ENCODE measurements around the gene SHKBP1. TPM values are rescaled to one million over a fixed set of nuclear protein-coding genes. Genes with fewer than 3 reads are reported as not detected.
"Not testable (repeated sequence)": the region's sequence is repeated elsewhere in the genome, so short reads cannot be mapped to it uniquely, and the experiment has no call there.

Gene SHKBP1
- total and polyA plus RNA-seq, 7 donors = 12.4 to 21.7 (median 17.2) TPM

- DNase-seq (no peak), ATAC-seq (no peak)
- Histone ChIP-seq H3K27me3 (ENCODE audit: insufficient read depth in 3 of 3, low read length in 2 of 3) (peaks cover 0 to 19% (median 4%) of the 10 kb centered on the region in 3 donors), H3K4me1 (no peaks in the 10 kb centered on the region), H3K9me3 (no peaks in the 10 kb centered on the region), H3K36me3 (ENCODE audit: insufficient read depth in 1 of 2, low read depth in 1 of 2) (no peaks in the 10 kb centered on the region), H3K4me3 (no peak overlapping the region), H3K27ac (no peak overlapping the region)
- TF ChIP-seq CTCF (IDR thresholded peaks at IDR 0.05) = no peak
- 66 to 68% (median 67%) methylated on average over 19 to 20 of the region's 20 CpGs for WGBS, 3 donors
- intact Hi-C loops (cut with DNase I) = no loop called here
Observed at GRCh38 chr19:40560092-40560507, 16.6 kb upstream of the SHKBP1 start.

DNA sequence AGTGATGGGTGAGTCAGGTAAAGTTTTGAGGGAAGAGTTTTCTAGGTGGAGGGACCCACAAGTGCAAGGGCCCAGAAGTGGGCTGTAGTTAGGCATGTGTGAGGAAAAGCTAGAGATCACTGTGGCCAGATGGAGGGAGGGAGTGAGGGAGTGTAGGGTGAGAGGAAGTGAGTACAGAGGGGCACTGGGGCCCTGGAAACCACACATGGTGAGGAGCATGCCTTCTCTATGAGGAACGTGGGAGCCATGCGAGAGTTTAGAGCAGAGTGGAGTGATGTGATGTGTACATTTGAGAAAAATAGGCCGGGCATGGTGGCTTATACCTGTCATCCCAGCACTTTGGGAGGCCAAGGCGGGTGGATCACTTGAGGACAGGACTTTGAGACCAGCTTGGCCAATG, 14.7 kb upstream of the SHKBP1 start:
- TF ChIP-seq CTCF (IDR thresholded peaks at IDR 0.05) = no peak
- no peak overlapping the region for H3K4me3 ChIP-seq
- WGBS, 3 donors = 72 to 83% (median 77%) methylated on average over 4 of the region's 4 CpGs

GRCh38 chr19:40564535-40564934, 12.1 kb upstream of the SHKBP1 start:
- H3K4me1 ChIP-seq; DNase-seq; ATAC-seq; H3K27ac ChIP-seq; H3K4me3 ChIP-seq; intact Hi-C loops (cut with DNase I); H3K36me3 ChIP-seq (ENCODE audit: insufficient read depth in 1 of 2, low read depth in 1 of 2); H3K9me3 ChIP-seq: not testable (repeated sequence)
- peaks cover 0 to 53% (median 15%) of the 10 kb centered on the region in 3 donors for H3K27me3 ChIP-seq (ENCODE audit: insufficient read depth in 3 of 3, low read length in 2 of 3)
- 79 to 89% (median 85%) methylated on average over 1 of the region's 1 CpG for WGBS, 3 donors

More for the DNA sequence above, 14.7 kb upstream of the SHKBP1 start:
- DNase-seq = no peak
- ATAC-seq = no peak
- intact Hi-C loops (cut with DNase I) = no loop called here
- Histone ChIP-seq H3K4me1 (no peaks in the 10 kb centered on the region), H3K36me3 (ENCODE audit: insufficient read depth in 1 of 2, low read depth in 1 of 2) (no peaks in the 10 kb centered on the region), H3K9me3 (no peaks in the 10 kb centered on the region), H3K27ac (no peak overlapping the region), H3K27me3 (ENCODE audit: insufficient read depth in 3 of 3, low read length in 2 of 3) (peaks cover 0 to 37% (median 11%) of the 10 kb centered on the region in 3 donors)

DNA sequence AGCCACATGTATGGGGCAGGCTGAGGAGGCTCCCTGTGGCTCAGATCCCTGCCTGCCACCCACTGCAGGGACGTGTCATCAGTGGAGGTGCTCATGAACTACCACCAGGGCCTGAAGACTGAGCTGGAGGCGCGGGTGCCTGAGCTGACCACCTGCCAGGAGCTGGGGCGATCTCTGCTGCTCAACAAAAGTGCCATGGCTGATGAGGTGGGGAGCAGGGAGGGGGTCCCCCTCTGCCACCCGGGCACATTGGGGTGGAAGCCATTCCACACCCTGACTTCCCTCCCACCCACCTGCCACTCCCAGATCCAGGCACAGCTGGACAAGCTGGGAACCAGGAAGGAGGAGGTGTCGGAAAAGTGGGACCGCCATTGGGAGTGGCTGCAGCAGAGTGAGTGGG, 11.3 kb upstream of the SHKBP1 start:
- H3K27me3 ChIP-seq (ENCODE audit: insufficient read depth in 3 of 3, low read length in 2 of 3) = peaks cover 0 to 53% (median 12%) of the 10 kb centered on the region in 3 donors
- 55 to 65% (median 58%) methylated on average over 6 to 7 of the region's 7 CpGs for WGBS, 3 donors

DNA sequence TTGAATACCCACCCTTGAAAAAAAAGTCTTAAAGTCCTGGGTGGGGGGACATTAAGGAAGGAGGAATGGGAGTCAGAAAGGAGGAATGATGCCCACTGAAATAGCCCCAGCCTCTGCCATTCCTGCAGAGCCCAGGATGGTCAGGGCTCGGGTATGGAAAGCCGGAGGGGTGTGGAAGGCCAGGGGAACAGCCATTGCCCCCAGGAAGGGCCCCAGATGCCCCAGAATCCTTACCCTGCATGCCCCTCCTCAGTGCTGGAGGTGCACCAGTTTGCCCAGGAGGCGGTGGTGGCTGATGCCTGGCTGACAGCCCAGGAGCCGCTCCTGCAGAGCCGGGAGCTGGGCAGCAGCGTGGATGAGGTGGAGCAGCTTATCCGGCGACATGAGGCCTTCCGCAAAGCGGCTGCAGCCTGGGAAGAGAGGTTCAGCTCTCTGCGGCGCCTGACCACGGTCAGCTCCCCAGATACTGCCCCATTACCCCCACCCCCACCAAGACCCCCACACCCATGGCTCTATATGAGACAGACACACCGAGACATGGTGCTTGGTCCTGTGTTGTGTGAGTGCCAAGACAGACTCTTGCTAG, 10.7 kb upstream of the SHKBP1 start:
- Histone ChIP-seq H3K36me3 (ENCODE audit: insufficient read depth in 1 of 2, low read depth in 1 of 2) (no peaks in the 10 kb centered on the region), H3K9me3 (no peaks in the 10 kb centered on the region), H3K27me3 (ENCODE audit: insufficient read depth in 3 of 3, low read length in 2 of 3) (peaks cover 0 to 53% (median 12%) of the 10 kb centered on the region in 3 donors), H3K27ac (no peak overlapping the region), H3K4me1 (peaks cover 7% of the 10 kb centered on the region), H3K4me3 (no peak overlapping the region)
- intact Hi-C loops (cut with DNase I) = no loop called here
- 60 to 64% (median 64%) methylated on average over 13 to 14 of the region's 14 CpGs for WGBS, 3 donors
- ATAC-seq = no peak
- TF ChIP-seq CTCF (IDR thresholded peaks at IDR 0.05) = no peak
- DNase-seq = no peak

More for the DNA sequence above, 11.3 kb upstream of the SHKBP1 start:
- Histone ChIP-seq H3K4me3 (no peak overlapping the region), H3K36me3 (ENCODE audit: insufficient read depth in 1 of 2, low read depth in 1 of 2) (no peaks in the 10 kb centered on the region), H3K9me3 (no peaks in the 10 kb centered on the region), H3K27ac (no peak overlapping the region), H3K4me1 (peaks cover 7% of the 10 kb centered on the region)
- intact Hi-C loops (cut with DNase I) = no loop called here
- TF ChIP-seq CTCF (IDR thresholded peaks at IDR 0.05) = no peak
- ATAC-seq (no peak), DNase-seq (no peak)
